ENCODE data around the gene FYB1.

Gene FYB1

GRCh38 chr5:39161578-39161977 lies 57.8 kb downstream of the FYB1 start:
- DNase-seq (ENCODE audit: insufficient read length, low spot score) (no peak), FAIRE-seq (no peak)
- TF ChIP-seq POLR2A (IDR thresholded peaks at IDR 0.05; ENCODE audit: low read depth, low read length): no peak

GRCh38 chr5:39160576-39161213 lies 58.7 kb downstream of the FYB1 start:
- no peak for DNase-seq (ENCODE audit: insufficient read length, low spot score)
- peak; percentile 36 for FAIRE-seq
- TF ChIP-seq POLR2A (IDR thresholded peaks at IDR 0.05; ENCODE audit: low read depth, low read length): no peak

GRCh38 chr5:39159811-39160490 lies 59.4 kb downstream of the FYB1 start:
- TF ChIP-seq POLR2A (IDR thresholded peaks at IDR 0.05; ENCODE audit: low read depth, low read length): no peak
- FAIRE-seq: peak; percentile 74
- no peak for DNase-seq (ENCODE audit: insufficient read length, low spot score)

GRCh38 chr5:39158786-39159185 lies 60.6 kb downstream of the FYB1 start:
- TF ChIP-seq POLR2A (IDR thresholded peaks at IDR 0.05; ENCODE audit: low read depth, low read length): no peak
- DNase-seq (ENCODE audit: insufficient read length, low spot score): no peak
- FAIRE-seq: peak; percentile 36

GRCh38 chr5:39158127-39158593 lies 61.2 kb downstream of the FYB1 start:
- peak; percentile 73 for FAIRE-seq
- TF ChIP-seq POLR2A (IDR thresholded peaks at IDR 0.05; ENCODE audit: low read depth, low read length): no peak
- no peak for DNase-seq (ENCODE audit: insufficient read length, low spot score)

GRCh38 chr5:39157701-39158100 lies 61.7 kb downstream of the FYB1 start:
- no peak for TF ChIP-seq POLR2A (IDR thresholded peaks at IDR 0.05; ENCODE audit: low read depth, low read length)
- FAIRE-seq (peak; percentile 61), DNase-seq (ENCODE audit: insufficient read length, low spot score) (no peak)

- DNase-seq (ENCODE audit: insufficient read length, low spot score) (no peak), FAIRE-seq (no peak)
- TF ChIP-seq POLR2A (IDR thresholded peaks at IDR 0.05; ENCODE audit: low read depth, low read length): no peak
Observed at GRCh38 chr5:39156082-39156481, 63.3 kb downstream of the FYB1 start.

GRCh38 chr5:39151745-39152144 lies 67.6 kb downstream of the FYB1 start:
- FAIRE-seq (peak; percentile 57), DNase-seq (ENCODE audit: insufficient read length, low spot score) (no peak)
- no peak for TF ChIP-seq POLR2A (IDR thresholded peaks at IDR 0.05; ENCODE audit: low read depth, low read length)

GRCh38 chr5:39149966-39150365 lies 69.4 kb downstream of the FYB1 start:
- FAIRE-seq: peak; percentile 80
- TF ChIP-seq POLR2A (IDR thresholded peaks at IDR 0.05; ENCODE audit: low read depth, low read length): no peak

GRCh38 chr5:39148983-39149534 lies 70.3 kb downstream of the FYB1 start:
- FAIRE-seq (peak; percentile 90), DNase-seq (ENCODE audit: insufficient read length, low spot score) (no peak)
- TF ChIP-seq POLR2A (IDR thresholded peaks at IDR 0.05; ENCODE audit: low read depth, low read length): no peak

More at GRCh38 chr5:39149966-39150365, 69.4 kb downstream of the FYB1 start:
- no peak for DNase-seq (ENCODE audit: insufficient read length, low spot score)

- DNase-seq (ENCODE audit: insufficient read length, low spot score) (no peak), FAIRE-seq (no peak)
- TF ChIP-seq POLR2A (IDR thresholded peaks at IDR 0.05; ENCODE audit: low read depth, low read length): no peak
Observed at GRCh38 chr5:39146831-39147540, 72.4 kb downstream of the FYB1 start.

- no peak for TF ChIP-seq POLR2A (IDR thresholded peaks at IDR 0.05; ENCODE audit: low read depth, low read length)
- no peak for DNase-seq (ENCODE audit: insufficient read length, low spot score)
- no peak for FAIRE-seq
Observed at GRCh38 chr5:39143151-39143860, 76.1 kb downstream of the FYB1 start.

- peak; percentile 96 for FAIRE-seq
- no peak for TF ChIP-seq POLR2A (IDR thresholded peaks at IDR 0.05; ENCODE audit: low read depth, low read length)
- DNase-seq (ENCODE audit: insufficient read length, low spot score): no peak
Observed at GRCh38 chr5:39140558-39141168, 78.7 kb downstream of the FYB1 start.

All from H54 (cell line).